Vagina (tissue), 2 donors: Measurements from ENCODE around the gene TUBA4B.

Source experiments
- POLR2A ChIP-seq, 2 donors: fragments of 450-650 bp; IDR thresholded peaks; one replicate each; pipeline ENCODE4 v1.6.1; 2017; ENCODE audit warnings: antibody characterized with exemption in 2 of 2, mild to moderate bottlenecking in 2 of 2, moderate library complexity in 2 of 2
- POLR2AphosphoS5 ChIP-seq, 2 donors: sonication (generic); formaldehyde crosslinking; IDR thresholded peaks; one replicate each; pipeline ENCODE4 v1.9.0; 2017; ENCODE audit warnings: antibody characterized with exemption in 2 of 2, mild to moderate bottlenecking in 2 of 2, low read depth in 1 of 2; ENCODE audit not compliant: insufficient read depth in 1 of 2
- TF ChIP-seq, protein P1 (sequence below), 3 experiments: fragments of 450-650 bp in 2 of 3; fragments of 200-600 bp in 1 of 3; sonication (generic) in 1 of 3; IDR thresholded peaks; one replicate each; pipeline ENCODE4 v1.5.1; 2017 to 2019; ENCODE audit warnings: antibody characterized with exemption in 3 of 3, mild to moderate bottlenecking in 2 of 3, moderate library complexity in 2 of 3

DNA sequence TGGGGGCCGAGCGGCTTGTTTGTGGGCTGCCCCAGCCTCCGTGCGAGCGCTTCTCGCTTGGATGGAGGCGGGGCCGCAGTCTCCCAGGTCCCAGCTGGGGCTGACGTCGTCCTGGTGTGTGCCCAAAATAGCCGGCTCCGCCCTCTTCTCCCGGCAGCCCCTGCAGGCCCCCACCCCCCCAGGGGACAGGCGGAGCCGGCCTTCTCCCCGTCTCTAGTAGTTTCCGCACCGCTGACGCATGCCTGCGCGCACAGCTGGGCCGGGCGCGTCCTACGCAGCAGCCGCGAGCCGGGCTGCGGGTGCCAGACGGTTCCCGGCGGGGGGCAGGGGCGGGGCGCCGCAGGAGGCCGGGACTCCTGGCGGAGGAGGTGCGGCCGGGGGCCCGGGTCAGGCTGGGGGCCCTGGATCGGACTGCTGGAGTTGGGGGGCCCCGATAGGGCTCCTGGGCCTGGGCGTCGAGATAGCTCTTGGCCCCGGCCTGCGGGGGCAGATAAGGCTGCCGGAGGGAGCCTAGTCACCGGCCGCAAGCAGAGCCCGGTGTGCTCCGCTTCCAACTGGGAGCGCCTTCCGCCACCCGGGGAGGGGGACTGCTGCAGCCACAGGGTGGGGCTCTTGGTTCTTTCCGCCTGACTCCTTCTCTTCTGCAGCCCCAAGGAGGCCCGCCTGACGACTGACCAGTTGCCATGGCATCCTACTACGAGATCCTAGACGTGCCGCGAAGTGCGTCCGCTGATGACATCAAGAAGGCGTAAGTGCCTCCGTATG is 26.3 kb downstream of the TUBA4B start, which contains the start of gene DNAJB2:
- TF ChIP-seq POLR2AphosphoS5 (IDR thresholded peaks at IDR 0.05; ENCODE audit: insufficient read depth in 1 of 2, low read depth in 1 of 2) (peak; percentile 96 to 98), POLR2A (IDR thresholded peaks at IDR 0.05) (peak in 1 of 2 donors; percentile 83)
- TF ChIP-seq, protein P1, sequence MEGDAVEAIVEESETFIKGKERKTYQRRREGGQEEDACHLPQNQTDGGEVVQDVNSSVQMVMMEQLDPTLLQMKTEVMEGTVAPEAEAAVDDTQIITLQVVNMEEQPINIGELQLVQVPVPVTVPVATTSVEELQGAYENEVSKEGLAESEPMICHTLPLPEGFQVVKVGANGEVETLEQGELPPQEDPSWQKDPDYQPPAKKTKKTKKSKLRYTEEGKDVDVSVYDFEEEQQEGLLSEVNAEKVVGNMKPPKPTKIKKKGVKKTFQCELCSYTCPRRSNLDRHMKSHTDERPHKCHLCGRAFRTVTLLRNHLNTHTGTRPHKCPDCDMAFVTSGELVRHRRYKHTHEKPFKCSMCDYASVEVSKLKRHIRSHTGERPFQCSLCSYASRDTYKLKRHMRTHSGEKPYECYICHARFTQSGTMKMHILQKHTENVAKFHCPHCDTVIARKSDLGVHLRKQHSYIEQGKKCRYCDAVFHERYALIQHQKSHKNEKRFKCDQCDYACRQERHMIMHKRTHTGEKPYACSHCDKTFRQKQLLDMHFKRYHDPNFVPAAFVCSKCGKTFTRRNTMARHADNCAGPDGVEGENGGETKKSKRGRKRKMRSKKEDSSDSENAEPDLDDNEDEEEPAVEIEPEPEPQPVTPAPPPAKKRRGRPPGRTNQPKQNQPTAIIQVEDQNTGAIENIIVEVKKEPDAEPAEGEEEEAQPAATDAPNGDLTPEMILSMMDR (IDR thresholded peaks at IDR 0.05): peak in 2 of 3 experiments; percentile 1 to 13
